Neuronal stem cell (in vitro differentiated cells): ENCODE measurements around the gene CSGALNACT2.

Experiments
- DNase-seq: peaks from one replicate; pipeline ENCODE4 v3.0.0-alpha.2; 2013; ENCODE audit warnings: low spot score
- H2AFZ ChIP-seq: one replicate; pipeline ENCODE4 v1.6.1; 2013; ENCODE audit warnings: mild to moderate bottlenecking, low read length, inconsistent platforms
- H2AK5ac ChIP-seq: 2 replicates; pipeline ENCODE4 v1.6.1; 2013; ENCODE audit warnings: low read depth, mild to moderate bottlenecking, inconsistent platforms, low read length, moderate library complexity, mixed read lengths
- H2BK120ac ChIP-seq: 2 replicates; pipeline ENCODE4 v1.6.1; 2013; ENCODE audit warnings: low read depth, mild to moderate bottlenecking, inconsistent platforms, low read length, moderate library complexity, mixed read lengths
- H2BK12ac ChIP-seq: one replicate; pipeline ENCODE4 v1.6.1; 2013; ENCODE audit warnings: low read length, inconsistent platforms
- H2BK15ac ChIP-seq: 2 replicates; pipeline ENCODE4 v1.6.1; 2013; ENCODE audit warnings: mild to moderate bottlenecking, low read length, inconsistent platforms, mixed read lengths
- H2BK5ac ChIP-seq: one replicate; pipeline ENCODE4 v1.6.1; 2013; ENCODE audit warnings: inconsistent platforms, mild to moderate bottlenecking, low read length, moderate library complexity
- H3K14ac ChIP-seq: one replicate; pipeline ENCODE4 v1.6.1; 2013; ENCODE audit warnings: low read length, inconsistent platforms
- H3K18ac ChIP-seq: 2 replicates; pipeline ENCODE4 v1.6.1; 2013; ENCODE audit warnings: low read length, inconsistent platforms
- H3K23ac ChIP-seq: 2 replicates; pipeline ENCODE4 v1.6.1; 2013; ENCODE audit warnings: low read depth, mild to moderate bottlenecking, mixed read lengths, low read length, inconsistent platforms; ENCODE audit not compliant: poor library complexity
- H3K27ac ChIP-seq: replicated peaks from 3 replicates; pipeline ENCODE4 v1.5.1; 2013; ENCODE audit warnings: low read length, inconsistent platforms
- H3K27me3 ChIP-seq, 3 experiments: 2 replicates each; pipeline ENCODE4 v1.6.1; 2013; ENCODE audit warnings: low read length in 3 of 3, mild to moderate bottlenecking in 2 of 3, inconsistent platforms in 1 of 3, low read depth in 1 of 3, mixed read lengths in 1 of 3, moderate library complexity in 1 of 3; ENCODE audit not compliant: control insufficient read depth in 3 of 3, insufficient read depth in 3 of 3
- H3K36me3 ChIP-seq, 2 donors: replicated peaks in 1 of 2; 2 replicates each; pipeline ENCODE4 v1.6.1; 2013; ENCODE audit warnings: low read length in 2 of 2; ENCODE audit not compliant: control insufficient read depth in 2 of 2, insufficient read depth in 2 of 2
- H3K4ac ChIP-seq: 2 replicates; pipeline ENCODE4 v1.6.1; 2013; ENCODE audit warnings: inconsistent platforms, mild to moderate bottlenecking, low read length, moderate library complexity
- H3K4me1 ChIP-seq, 2 donors: 1 replicate in 1 of 2; 2 replicates in 1 of 2; pipeline ENCODE4 v1.6.1; 2013; ENCODE audit warnings: low read length in 2 of 2, low read depth in 1 of 2; ENCODE audit not compliant: control insufficient read depth in 2 of 2, insufficient read depth in 1 of 2
- H3K4me2 ChIP-seq: one replicate; pipeline ENCODE4 v1.6.1; 2013; ENCODE audit warnings: mild to moderate bottlenecking, low read length, inconsistent platforms; ENCODE audit not compliant: insufficient read depth, poor library complexity, severe bottlenecking
- H3K4me3 ChIP-seq, 2 donors: 2 replicates each; pipeline ENCODE4 v1.5.1; 2013; ENCODE audit warnings: low read length in 2 of 2, mild to moderate bottlenecking in 2 of 2, inconsistent platforms in 1 of 2, moderate library complexity in 1 of 2
- H3K79me1 ChIP-seq: one replicate; pipeline ENCODE4 v1.6.1; 2013; ENCODE audit warnings: low read depth, mild to moderate bottlenecking, inconsistent platforms, low read length, moderate library complexity
- H3K9ac ChIP-seq: one replicate; pipeline ENCODE4 v1.6.1; 2013; ENCODE audit warnings: mild to moderate bottlenecking, low read depth, low read length, inconsistent platforms; ENCODE audit not compliant: poor library complexity
- H3K9me3 ChIP-seq, 2 donors: replicated peaks in 1 of 2; 2 replicates each; pipeline versions ENCODE3 to v1.6.1; 2013; ENCODE audit warnings: low read length in 2 of 2, mild to moderate bottlenecking in 2 of 2, inconsistent platforms in 1 of 2, low read depth in 1 of 2, mixed read lengths in 1 of 2, moderate library complexity in 1 of 2; ENCODE audit not compliant: control insufficient read depth in 2 of 2, insufficient read depth in 1 of 2
- H4K8ac ChIP-seq: one replicate; pipeline ENCODE4 v1.6.1; 2013; ENCODE audit warnings: low read depth, mild to moderate bottlenecking, inconsistent platforms, low read length, moderate library complexity
- H4K91ac ChIP-seq: one replicate; pipeline ENCODE4 v1.6.1; 2013; ENCODE audit warnings: low read length, low read depth, mild to moderate bottlenecking, inconsistent platforms; ENCODE audit not compliant: poor library complexity
- WGBS, 2 donors: extraction: QIAGEN DNeasy Blood & Tissue Kit; methylation state at CpG; one replicate each; pipeline ENCODE4 v1.1.7; 2013; ENCODE audit warnings: missing lambda C conversion rate in 2 of 2, mixed read lengths in 1 of 2; ENCODE audit not compliant: insufficient read length in 2 of 2, insufficient replicate concordance in 1 of 2; ENCODE audit errors: extremely low coverage in 2 of 2; 5-methylcytosine and 5-hydroxymethylcytosine counted together

CSGALNACT2 gene

DNA sequence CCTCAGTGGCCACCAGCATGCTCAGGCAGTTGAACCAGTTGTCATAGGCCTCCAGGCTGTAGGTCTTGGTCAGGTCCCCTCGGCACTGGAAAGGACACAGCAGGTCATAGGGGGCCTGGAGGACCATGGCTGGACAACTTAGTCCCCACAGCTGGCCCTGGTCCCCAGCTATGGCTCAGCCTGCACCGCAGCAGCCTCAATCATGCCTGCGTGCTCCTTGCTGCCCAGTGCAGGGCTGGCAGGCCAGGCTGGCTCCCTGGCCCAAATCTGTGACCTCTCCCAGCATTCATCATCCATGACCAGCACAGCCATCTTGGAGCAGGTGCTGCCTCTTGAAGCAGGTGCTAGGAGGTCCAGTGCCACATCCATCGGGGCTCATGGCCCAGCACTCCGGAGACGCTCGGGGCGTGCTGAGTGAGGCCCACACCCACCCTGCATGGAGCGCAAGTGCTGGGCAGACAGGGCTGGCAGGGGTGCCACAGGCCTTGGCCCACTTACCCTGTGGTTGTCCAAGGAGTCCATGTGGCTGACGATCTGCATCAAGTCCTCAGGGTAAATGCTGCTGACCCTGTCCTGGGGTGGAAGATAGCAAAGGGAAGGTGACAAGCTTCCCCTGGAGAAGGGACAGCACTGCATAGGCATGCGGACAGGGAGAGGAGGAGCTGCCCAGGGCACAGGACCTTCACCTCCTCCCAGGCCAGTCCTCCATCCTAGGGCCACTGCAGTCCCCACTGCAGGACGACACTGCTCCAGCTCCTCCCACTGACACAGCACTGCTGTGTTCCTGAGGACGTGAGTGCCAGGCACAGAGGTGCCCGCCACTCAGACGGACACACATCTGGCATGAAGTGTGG lies 61.7 kb downstream of the CSGALNACT2 start:
- DNase-seq, result no peak
- peak overlapping the region in 1 of 2 donors; percentile 49 for H3K4me3 ChIP-seq
- H2AK5ac ChIP-seq, result peak overlapping the region; percentile 45
- no peak overlapping the region for H2AFZ ChIP-seq
- WGBS, 2 donors, result no CpG with 5 or more reads among the region's 15 CpGs
- H4K8ac ChIP-seq, result peak overlapping the region; percentile 65
- no peak overlapping the region for H2BK120ac ChIP-seq
- H3K4me2 ChIP-seq, result no peak overlapping the region
- H3K27me3 ChIP-seq, result peaks cover 0 to 9% (median 3%) of the 10 kb centered on the region in 3 experiments
- H3K4me1 ChIP-seq, result peaks cover 0 to 8% of the 10 kb centered on the region in 2 donors
- peak overlapping the region; percentile 71 for H3K18ac ChIP-seq
- no peak overlapping the region for H3K4ac ChIP-seq
- H2BK5ac ChIP-seq, result peak overlapping the region; percentile 48
- H3K27ac ChIP-seq, result no peak overlapping the region
- no peaks in the 10 kb centered on the region for H3K9me3 ChIP-seq
- peak overlapping the region; percentile 89 for H3K23ac ChIP-seq
- H3K9ac ChIP-seq, result peak overlapping the region; percentile 38
- H2BK12ac ChIP-seq, result peak overlapping the region; percentile 81
- peak overlapping the region; percentile 47 for H3K14ac ChIP-seq
- peaks cover 2% of the 10 kb centered on the region for H3K79me1 ChIP-seq
- H3K36me3 ChIP-seq, result peaks cover 0 to 4% of the 10 kb centered on the region in 2 donors
- peak overlapping the region; percentile 49 for H2BK15ac ChIP-seq
- no peak overlapping the region for H4K91ac ChIP-seq

DNA sequence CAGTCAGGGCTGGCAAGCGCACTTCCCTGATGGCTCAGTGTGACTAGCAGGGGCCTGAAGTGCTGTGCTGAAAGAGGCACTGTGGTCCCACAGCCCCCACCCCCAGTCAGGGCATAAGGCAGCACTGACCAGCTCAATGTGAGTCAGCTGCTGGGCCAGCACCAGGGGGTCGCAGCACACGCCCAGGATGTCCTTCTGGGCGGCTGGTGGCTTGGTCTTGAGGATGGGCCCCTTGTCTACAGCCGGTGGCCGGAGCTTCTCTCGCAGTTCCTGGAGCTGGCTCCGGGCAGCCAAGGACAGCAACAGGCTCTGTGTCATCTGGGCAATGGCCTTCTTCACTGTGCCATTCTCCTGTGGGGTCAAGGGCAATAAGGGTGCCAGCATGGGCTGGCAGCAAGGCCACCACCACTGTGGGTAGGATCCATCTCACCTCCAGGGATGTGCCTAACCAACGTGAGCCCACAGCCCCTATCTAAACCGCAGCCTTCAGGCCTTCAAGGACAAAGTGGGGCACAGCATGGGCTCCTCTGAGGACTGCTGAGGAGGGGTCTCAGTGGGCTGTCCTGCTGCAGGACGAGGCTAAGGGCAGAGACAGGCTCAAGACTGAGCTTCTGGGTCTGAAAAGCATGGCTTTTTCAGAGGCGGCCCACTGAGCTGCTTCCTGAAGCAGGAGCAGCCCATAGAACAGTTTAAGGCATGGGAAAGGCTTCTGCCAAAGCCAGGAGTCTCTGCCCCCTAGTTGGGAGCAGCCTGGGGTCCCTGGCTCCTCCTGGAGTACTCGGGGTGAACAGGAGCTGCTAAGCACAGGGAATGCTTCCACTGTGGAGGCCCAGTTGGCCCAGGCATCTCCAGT lies 62.5 kb downstream of the CSGALNACT2 start:
- H3K27me3 ChIP-seq, result peaks cover 0 to 9% (median 3%) of the 10 kb centered on the region in 3 experiments
- H3K18ac ChIP-seq, result peak overlapping the region; percentile 71
- peak overlapping the region; percentile 31 for H3K14ac ChIP-seq
- H3K4me1 ChIP-seq, result peaks cover 0 to 10% of the 10 kb centered on the region in 2 donors
- H3K4me2 ChIP-seq, result no peak overlapping the region
- WGBS, 2 donors, result no CpG with 5 or more reads among the region's 13 CpGs
- no peak overlapping the region for H3K27ac ChIP-seq
- H3K9me3 ChIP-seq, result no peaks in the 10 kb centered on the region
- H2AK5ac ChIP-seq, result peak overlapping the region; percentile 45
- H2BK120ac ChIP-seq, result no peak overlapping the region
- peak overlapping the region; percentile 49 for H2BK15ac ChIP-seq
- peak overlapping the region; percentile 65 for H4K8ac ChIP-seq
- peak overlapping the region; percentile 3 for H3K23ac ChIP-seq
- H2BK5ac ChIP-seq, result peak overlapping the region; percentile 48
- no peak for DNase-seq
- no peak overlapping the region for H2AFZ ChIP-seq
- peaks cover 0 to 4% of the 10 kb centered on the region in 2 donors for H3K36me3 ChIP-seq
- peak overlapping the region; percentile 38 for H3K9ac ChIP-seq
- H3K4me3 ChIP-seq, result peak overlapping the region in 1 of 2 donors; percentile 49
- no peak overlapping the region for H3K4ac ChIP-seq
- H2BK12ac ChIP-seq, result no peak overlapping the region
- H3K79me1 ChIP-seq, result peaks cover 2% of the 10 kb centered on the region
- no peak overlapping the region for H4K91ac ChIP-seq

DNA sequence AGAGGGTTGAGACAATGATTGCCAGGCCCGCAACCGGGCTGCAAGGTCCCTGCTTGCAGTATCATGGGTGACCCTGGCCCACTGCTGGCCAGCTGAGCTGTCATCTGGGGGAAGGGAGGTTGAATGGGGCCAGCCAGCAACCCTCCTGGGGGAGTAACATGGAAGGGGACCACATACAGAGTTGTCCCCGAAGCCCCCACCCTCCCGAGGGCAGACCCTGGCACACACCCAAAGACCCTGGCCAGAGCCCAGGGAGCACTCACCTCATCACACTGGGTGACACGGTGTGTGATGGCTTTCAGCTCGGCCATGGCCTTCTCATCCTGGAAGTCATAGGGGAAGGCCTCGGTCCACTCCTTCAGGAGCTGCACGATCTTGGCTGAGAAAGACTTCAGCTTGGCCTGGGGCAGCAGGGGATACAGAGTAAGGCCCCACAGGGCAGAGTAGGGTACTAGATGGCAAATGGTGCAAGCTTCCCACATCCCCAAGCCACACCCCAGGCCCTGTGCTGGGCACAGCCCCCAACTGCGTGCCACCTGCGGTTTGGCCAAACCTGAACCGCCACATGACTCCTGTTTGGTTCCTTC lies 63.4 kb downstream of the CSGALNACT2 start:
- WGBS, 2 donors, result no CpG with 5 or more reads among the region's 11 CpGs
- H3K9me3 ChIP-seq, result no peaks in the 10 kb centered on the region
- H3K79me1 ChIP-seq, result peaks cover 2% of the 10 kb centered on the region
- H3K27ac ChIP-seq, result no peak overlapping the region
- H3K4me2 ChIP-seq, result no peak overlapping the region
- no peak overlapping the region for H2BK15ac ChIP-seq
- H4K8ac ChIP-seq, result no peak overlapping the region
- H3K18ac ChIP-seq, result peak overlapping the region; percentile 81
- H3K4me1 ChIP-seq, result peaks cover 0 to 10% of the 10 kb centered on the region in 2 donors
- H2AK5ac ChIP-seq, result peak overlapping the region; percentile 93
- DNase-seq, result no peak
- H3K9ac ChIP-seq, result no peak overlapping the region
- H3K36me3 ChIP-seq, result peaks cover 0 to 4% of the 10 kb centered on the region in 2 donors
- H2BK5ac ChIP-seq, result no peak overlapping the region
- H3K27me3 ChIP-seq, result peaks cover 0 to 9% (median 3%) of the 10 kb centered on the region in 3 experiments
- H2BK12ac ChIP-seq, result no peak overlapping the region
- H3K14ac ChIP-seq, result peak overlapping the region; percentile 89
- no peak overlapping the region for H2BK120ac ChIP-seq
- no peak overlapping the region for H3K23ac ChIP-seq
- no peak overlapping the region for H3K4me3 ChIP-seq
- H3K4ac ChIP-seq, result peak overlapping the region; percentile 66
- H2AFZ ChIP-seq, result no peak overlapping the region
- H4K91ac ChIP-seq, result no peak overlapping the region
